ENCODE measurements around the gene ANKRD31.

DNA sequence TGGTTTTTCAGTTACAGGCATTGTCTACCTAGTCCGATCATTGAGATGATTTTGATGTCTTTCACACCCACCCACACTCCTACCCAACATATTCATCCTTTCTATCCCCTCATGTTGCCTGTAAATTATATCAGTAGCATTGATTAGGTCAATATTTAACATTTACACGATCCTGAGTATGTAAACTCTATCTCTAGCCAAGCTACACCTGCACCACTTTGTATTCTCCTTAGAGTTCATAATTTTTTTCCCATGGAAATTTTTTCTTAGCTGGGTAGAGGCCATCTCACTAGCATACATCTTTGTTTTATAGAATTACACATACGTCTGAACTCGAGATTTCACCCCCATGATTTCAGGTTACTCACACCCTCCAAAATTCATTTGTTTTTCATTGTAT, 214.9 kb downstream of the ANKRD31 start:
- TF ChIP-seq, protein P1, sequence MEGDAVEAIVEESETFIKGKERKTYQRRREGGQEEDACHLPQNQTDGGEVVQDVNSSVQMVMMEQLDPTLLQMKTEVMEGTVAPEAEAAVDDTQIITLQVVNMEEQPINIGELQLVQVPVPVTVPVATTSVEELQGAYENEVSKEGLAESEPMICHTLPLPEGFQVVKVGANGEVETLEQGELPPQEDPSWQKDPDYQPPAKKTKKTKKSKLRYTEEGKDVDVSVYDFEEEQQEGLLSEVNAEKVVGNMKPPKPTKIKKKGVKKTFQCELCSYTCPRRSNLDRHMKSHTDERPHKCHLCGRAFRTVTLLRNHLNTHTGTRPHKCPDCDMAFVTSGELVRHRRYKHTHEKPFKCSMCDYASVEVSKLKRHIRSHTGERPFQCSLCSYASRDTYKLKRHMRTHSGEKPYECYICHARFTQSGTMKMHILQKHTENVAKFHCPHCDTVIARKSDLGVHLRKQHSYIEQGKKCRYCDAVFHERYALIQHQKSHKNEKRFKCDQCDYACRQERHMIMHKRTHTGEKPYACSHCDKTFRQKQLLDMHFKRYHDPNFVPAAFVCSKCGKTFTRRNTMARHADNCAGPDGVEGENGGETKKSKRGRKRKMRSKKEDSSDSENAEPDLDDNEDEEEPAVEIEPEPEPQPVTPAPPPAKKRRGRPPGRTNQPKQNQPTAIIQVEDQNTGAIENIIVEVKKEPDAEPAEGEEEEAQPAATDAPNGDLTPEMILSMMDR (IDR thresholded peaks at IDR 0.05): no peak
- no peak for TF ChIP-seq POLR2A (IDR thresholded peaks at IDR 0.05)

All from adrenal gland (tissue), 5 donors.